A673 (cell line): Measurements from ENCODE around the gene OR8K3. TPM values are rescaled to one million over a fixed set of nuclear protein-coding genes. Genes with fewer than 3 reads are reported as not detected.

Experiments
- BruUV-seq: library from RNA; stranded (reverse); fragments of 400-500 nt; replicated peaks from 2 replicates; lab custom pipeline; 2021; lab: Mats Ljungman, UMichigan
- CTCF ChIA-PET: fragments of 300-600 bp; sonication (Branson Sonifier 250); formaldehyde crosslinking; loops from one replicate; lab custom pipeline; 2022; ENCODE audit warnings: antibody characterized with exemption; lab: Charles Lee
- POLR2A ChIA-PET: fragments of 300-600 bp; sonication (Branson Sonifier 250); formaldehyde crosslinking; loops from one replicate; lab custom pipeline; 2022; ENCODE audit warnings: antibody characterized with exemption; ENCODE audit not compliant: low non-redundant PET; lab: Charles Lee
- DNase-seq: peaks from one replicate; pipeline ENCODE4 v3.0.0-alpha.2; 2015; ENCODE audit warnings: low spot score
- H3K27ac ChIP-seq: fragments of 200-600 bp; sonication (generic); 2 replicates; pipeline ENCODE4 v1.5.1; 2016; ENCODE audit warnings: mixed run types, low read depth, mild to moderate bottlenecking, mixed read lengths, antibody characterized with exemption, low read length; ENCODE audit not compliant: poor library complexity, severe bottlenecking
- H3K27me3 ChIP-seq: fragments of 200-600 bp; sonication (generic); replicated peaks from 2 replicates; pipeline ENCODE4 v1.6.1; 2017; ENCODE audit warnings: mixed run types, low read depth, mild to moderate bottlenecking, mixed read lengths, antibody characterized with exemption, low read length; ENCODE audit not compliant: insufficient read depth, poor library complexity
- H3K36me3 ChIP-seq: fragments of 200-600 bp; sonication (generic); 2 replicates; pipeline ENCODE4 v1.6.1; 2016; ENCODE audit warnings: mixed run types, mild to moderate bottlenecking, mixed read lengths, antibody characterized with exemption, low read length; ENCODE audit not compliant: insufficient read depth, poor library complexity, severe bottlenecking
- H3K4me1 ChIP-seq: fragments of 200-600 bp; sonication (generic); 2 replicates; pipeline ENCODE4 v1.6.1; 2017; ENCODE audit warnings: mixed run types, mild to moderate bottlenecking, mixed read lengths, antibody characterized with exemption, low read length; ENCODE audit not compliant: insufficient read depth, poor library complexity, severe bottlenecking
- H3K4me3 ChIP-seq: fragments of 200-600 bp; sonication (generic); 2 replicates; pipeline ENCODE4 v1.5.1; 2016; ENCODE audit warnings: low read depth, mixed run types, mild to moderate bottlenecking, mixed read lengths, low read length; ENCODE audit not compliant: poor library complexity, severe bottlenecking
- H3K9me3 ChIP-seq: fragments of 200-600 bp; sonication (generic); 2 replicates; pipeline ENCODE4 v1.6.1; 2016; ENCODE audit warnings: mixed run types, low read depth, mild to moderate bottlenecking, mixed read lengths, antibody characterized with exemption, low read length; ENCODE audit not compliant: poor library complexity, severe bottlenecking
- CTCF ChIP-seq: fragments of 300-800, 200-600 bp; sonication (generic); conservative IDR thresholded peaks from 2 replicates; pipeline ENCODE4 v1.5.1; 2017; ENCODE audit warnings: low read depth, mild to moderate bottlenecking, antibody characterized with exemption, low read length, moderate library complexity, mixed read lengths
- EZH2 ChIP-seq: fragments of 200-600 bp; sonication (generic); IDR thresholded peaks from 2 replicates; pipeline ENCODE4 v1.6.1; 2017; ENCODE audit warnings: borderline replicate concordance, low read depth, mild to moderate bottlenecking, mixed read lengths, antibody characterized with exemption, low read length; ENCODE audit not compliant: poor library complexity, severe bottlenecking
- intact Hi-C: fragments of 100-400 bp; cut with micrococcal nuclease; formaldehyde crosslinking; loops from one replicate; pipeline ENCODE4 v1.10.0; 2022; ENCODE audit not compliant: unreplicated experiment
- total RNA-seq: library from RNA; stranded (reverse); gene quantifications from 2 replicates; pipeline ENCODE4 v1.2.3, GENCODE V29; 2021

The OR8K3 gene
- total RNA-seq, 1 experiment from 2014 or later = not detected

- CTCF ChIA-PET = no interaction called here
- intact Hi-C loops = no loop called here
- H3K27ac ChIP-seq = no peak overlapping the region
- TF ChIP-seq EZH2 (no peak), CTCF (no peak)
- H3K4me1 ChIP-seq = no peaks in the 10 kb centered on the region
- POLR2A ChIA-PET = no interaction called here
- no peak for DNase-seq
- no peak overlapping the region for H3K4me3 ChIP-seq
- BruUV-seq = no TSS peak
- H3K36me3 ChIP-seq = no peaks in the 10 kb centered on the region
- peaks cover 3% of the 10 kb centered on the region for H3K9me3 ChIP-seq
- H3K27me3 ChIP-seq = no peaks in the 10 kb centered on the region
Measured at GRCh38 chr11:56331861-56332491, 17.0 kb downstream of the OR8K3 start.

GRCh38 chr11:56333156-56333555 lies 18.2 kb downstream of the OR8K3 start:
- TF ChIP-seq CTCF (no peak), EZH2 (no peak)
- Histone ChIP-seq H3K27ac (no peak overlapping the region), H3K9me3 (peaks cover 7% of the 10 kb centered on the region), H3K4me1 (no peaks in the 10 kb centered on the region), H3K27me3 (no peaks in the 10 kb centered on the region), H3K4me3 (no peak overlapping the region), H3K36me3 (no peaks in the 10 kb centered on the region)
- BruUV-seq = no TSS peak
- no peak for DNase-seq
- intact Hi-C loops = no loop called here
- ChIA-PET POLR2A (no interaction called here), CTCF (no interaction called here)

GRCh38 chr11:56340289-56340688 lies 25.3 kb downstream of the OR8K3 start:
- Histone ChIP-seq H3K9me3 (peaks cover 22% of the 10 kb centered on the region), H3K36me3 (no peaks in the 10 kb centered on the region), H3K27me3 (no peaks in the 10 kb centered on the region), H3K4me3 (no peak overlapping the region), H3K4me1 (no peaks in the 10 kb centered on the region), H3K27ac (no peak overlapping the region)
- TF ChIP-seq EZH2 (no peak), CTCF (no peak)
- POLR2A ChIA-PET = no interaction called here
- no peak for DNase-seq
- intact Hi-C loops = no loop called here
- BruUV-seq = no TSS peak
- CTCF ChIA-PET = no interaction called here
